Activated B cell treated with CpG ODN at 0.5 μM for 24 hours (primary cell): Measurements from ENCODE around the gene SPRED2. TPM values are rescaled to one million over a fixed set of nuclear protein-coding genes. Genes with fewer than 3 reads are reported as not detected.

Source experiments
- ATAC-seq: fragments of 200-7000 bp; cut with Tn5 transposase; one replicate; pipeline ENCODE4 v1.10.0; 2021; ENCODE audit warnings: low read depth, mild to moderate bottlenecking, moderate library complexity
- CTCF ChIA-PET: fragments of 350-600 bp; sonication (Branson Sonifier 250); formaldehyde crosslinking; loops from one replicate; lab custom pipeline; 2021; ENCODE audit warnings: antibody characterized with exemption; lab: Charles Lee
- POLR2A ChIA-PET: fragments of 350-600 bp; sonication (Branson Sonifier 250); formaldehyde crosslinking; loops from one replicate; lab custom pipeline; 2021; ENCODE audit warnings: antibody characterized with exemption; lab: Charles Lee
- DNase-seq: peaks from one replicate; pipeline ENCODE4 v3.0.0; 2022
- H3K27ac Mint-ChIP-seq: one replicate; pipeline ENCODE4 v1.8.0; 2020; ENCODE audit warnings: mixed read lengths
- H3K27me3 Mint-ChIP-seq: one replicate; pipeline ENCODE4 v1.8.0; 2021; ENCODE audit warnings: mixed read lengths
- H3K36me3 Mint-ChIP-seq: one replicate; pipeline ENCODE4 v1.8.0; 2021; ENCODE audit warnings: low read depth, mixed read lengths
- H3K4me1 Mint-ChIP-seq: one replicate; pipeline ENCODE4 v1.8.0; 2021; ENCODE audit warnings: mixed read lengths
- H3K4me3 Mint-ChIP-seq: one replicate; pipeline ENCODE4 v1.8.0; 2020; ENCODE audit warnings: mild to moderate bottlenecking, mixed read lengths
- H3K9me3 Mint-ChIP-seq: one replicate; pipeline ENCODE4 v1.8.0; 2020; ENCODE audit warnings: mixed read lengths
- intact Hi-C: fragments of 100-400 bp; cut with micrococcal nuclease; formaldehyde crosslinking; loops from one replicate; pipeline ENCODE4 v1.15.1; 2024
- total RNA-seq: library from RNA; stranded (reverse); gene quantifications from 2 replicates; pipeline ENCODE4 v1.2.3, GENCODE V29; 2022
- TF ChIP-seq, protein P1 (sequence below): fragments of 200-600 bp; IDR thresholded peaks from one replicate; pipeline ENCODE4 v1.8.0; 2022; ENCODE audit warnings: antibody characterized with exemption, mild to moderate bottlenecking

The SPRED2 gene
- total RNA-seq, 1 donor from 2014 or later = 2.5 TPM

DNA sequence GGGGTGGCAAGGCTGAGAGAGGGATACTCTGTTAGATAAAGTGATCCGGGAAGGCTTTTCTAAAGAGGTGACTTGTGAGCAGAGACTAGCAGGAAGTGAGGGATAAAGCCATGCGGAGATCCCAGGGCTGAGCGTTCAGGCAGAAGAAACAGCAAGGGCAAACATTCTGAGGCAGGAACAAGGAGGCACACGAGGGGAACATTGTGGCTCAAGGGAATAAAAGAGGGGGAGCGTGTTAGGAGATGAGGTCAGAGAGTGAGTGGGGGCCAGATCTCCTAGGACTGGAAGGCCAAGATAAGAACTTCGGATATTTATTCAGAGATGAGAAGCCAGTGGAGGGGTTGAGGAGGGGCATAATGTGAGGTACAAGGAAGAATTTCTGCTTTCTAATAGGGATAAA is 137.7 kb downstream of the SPRED2 start:
- Mint-ChIP-seq H3K9me3 (no peaks in the 10 kb centered on the region), H3K4me3 (no peak overlapping the region), H3K4me1 (peaks cover 5% of the 10 kb centered on the region), H3K27ac (no peak overlapping the region), H3K36me3 (no peaks in the 10 kb centered on the region), H3K27me3 (peaks cover 18% of the 10 kb centered on the region)
- TF ChIP-seq, protein P1, sequence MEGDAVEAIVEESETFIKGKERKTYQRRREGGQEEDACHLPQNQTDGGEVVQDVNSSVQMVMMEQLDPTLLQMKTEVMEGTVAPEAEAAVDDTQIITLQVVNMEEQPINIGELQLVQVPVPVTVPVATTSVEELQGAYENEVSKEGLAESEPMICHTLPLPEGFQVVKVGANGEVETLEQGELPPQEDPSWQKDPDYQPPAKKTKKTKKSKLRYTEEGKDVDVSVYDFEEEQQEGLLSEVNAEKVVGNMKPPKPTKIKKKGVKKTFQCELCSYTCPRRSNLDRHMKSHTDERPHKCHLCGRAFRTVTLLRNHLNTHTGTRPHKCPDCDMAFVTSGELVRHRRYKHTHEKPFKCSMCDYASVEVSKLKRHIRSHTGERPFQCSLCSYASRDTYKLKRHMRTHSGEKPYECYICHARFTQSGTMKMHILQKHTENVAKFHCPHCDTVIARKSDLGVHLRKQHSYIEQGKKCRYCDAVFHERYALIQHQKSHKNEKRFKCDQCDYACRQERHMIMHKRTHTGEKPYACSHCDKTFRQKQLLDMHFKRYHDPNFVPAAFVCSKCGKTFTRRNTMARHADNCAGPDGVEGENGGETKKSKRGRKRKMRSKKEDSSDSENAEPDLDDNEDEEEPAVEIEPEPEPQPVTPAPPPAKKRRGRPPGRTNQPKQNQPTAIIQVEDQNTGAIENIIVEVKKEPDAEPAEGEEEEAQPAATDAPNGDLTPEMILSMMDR = no peak
- intact Hi-C loops = no loop called here
- no peak for ATAC-seq
- DNase-seq = no peak
- POLR2A ChIA-PET = interaction anchor here (0.9 kb wide), 1 partner anchor 10 kb away, joined by 3 read pairs; no protein-coding TSS in a partner anchor
- CTCF ChIA-PET = no interaction called here

DNA sequence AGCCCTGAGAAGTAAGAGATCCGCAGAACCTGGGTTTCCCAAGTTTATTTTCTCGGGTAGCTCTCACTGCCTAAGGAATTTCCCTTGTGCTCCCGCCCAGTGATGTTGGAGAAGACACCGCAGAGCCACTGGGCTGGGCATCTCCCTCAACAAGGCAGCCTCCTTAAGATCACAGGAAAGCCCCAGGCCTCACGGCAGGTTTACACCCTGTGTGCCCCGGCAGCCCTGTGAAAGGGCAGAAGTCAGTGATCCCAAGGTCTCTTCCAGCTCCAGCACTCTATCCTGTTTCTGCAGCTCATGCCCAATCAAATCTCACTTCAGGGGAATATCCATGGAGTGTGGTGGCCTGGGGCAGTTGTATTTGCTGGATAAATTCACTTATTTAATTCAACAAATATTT is 138.3 kb downstream of the SPRED2 start:
- CTCF ChIA-PET = no interaction called here
- ATAC-seq (no peak), DNase-seq (no peak)
- TF ChIP-seq, protein P1 = no peak
- H3K4me3 Mint-ChIP-seq = no peak overlapping the region
- peaks cover under 1% of the 10 kb centered on the region for H3K4me1 Mint-ChIP-seq
- H3K27me3 Mint-ChIP-seq = peaks cover 18% of the 10 kb centered on the region
- H3K9me3 Mint-ChIP-seq = no peaks in the 10 kb centered on the region
- H3K27ac Mint-ChIP-seq = no peak overlapping the region
- POLR2A ChIA-PET = interaction anchor here (0.6 kb wide), 1 partner anchor 28 kb away, joined by 4 read pairs; no protein-coding TSS in a partner anchor
- no peaks in the 10 kb centered on the region for H3K36me3 Mint-ChIP-seq
- intact Hi-C loops = no loop called here

DNA sequence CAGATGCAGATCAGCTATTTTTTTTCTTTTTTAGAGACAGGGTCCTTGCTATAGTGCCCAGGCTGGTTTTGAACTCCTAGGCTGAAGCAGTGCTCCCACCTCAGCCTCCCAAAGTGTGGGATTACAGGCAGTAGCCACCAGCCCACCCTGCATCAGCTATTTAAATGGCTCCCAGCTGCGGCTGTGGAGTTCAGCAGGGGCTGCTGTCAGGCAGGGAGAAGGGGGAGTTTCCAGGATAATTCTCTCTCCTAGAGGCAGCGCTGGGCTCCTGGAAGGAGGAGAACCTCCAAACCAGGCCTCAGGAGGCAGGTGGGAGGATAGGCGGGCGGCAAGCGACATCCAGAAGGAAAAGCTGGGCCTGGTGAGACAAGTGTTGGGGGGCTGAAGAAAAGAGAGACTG is 139.0 kb downstream of the SPRED2 start:
- DNase-seq = no peak
- H3K4me3 Mint-ChIP-seq = no peak overlapping the region
- no peak overlapping the region for H3K27ac Mint-ChIP-seq
- TF ChIP-seq, protein P1 = no peak
- ATAC-seq = no peak
- H3K27me3 Mint-ChIP-seq = peaks cover 18% of the 10 kb centered on the region
- H3K36me3 Mint-ChIP-seq = no peaks in the 10 kb centered on the region
- no peaks in the 10 kb centered on the region for H3K9me3 Mint-ChIP-seq
- ChIA-PET POLR2A (interaction anchor here (0.6 kb wide), 1 partner anchor 192 kb away, joined by 11 read pairs; no protein-coding TSS in a partner anchor), CTCF (no interaction called here)
- no peaks in the 10 kb centered on the region for H3K4me1 Mint-ChIP-seq
- intact Hi-C loops = no loop called here

DNA sequence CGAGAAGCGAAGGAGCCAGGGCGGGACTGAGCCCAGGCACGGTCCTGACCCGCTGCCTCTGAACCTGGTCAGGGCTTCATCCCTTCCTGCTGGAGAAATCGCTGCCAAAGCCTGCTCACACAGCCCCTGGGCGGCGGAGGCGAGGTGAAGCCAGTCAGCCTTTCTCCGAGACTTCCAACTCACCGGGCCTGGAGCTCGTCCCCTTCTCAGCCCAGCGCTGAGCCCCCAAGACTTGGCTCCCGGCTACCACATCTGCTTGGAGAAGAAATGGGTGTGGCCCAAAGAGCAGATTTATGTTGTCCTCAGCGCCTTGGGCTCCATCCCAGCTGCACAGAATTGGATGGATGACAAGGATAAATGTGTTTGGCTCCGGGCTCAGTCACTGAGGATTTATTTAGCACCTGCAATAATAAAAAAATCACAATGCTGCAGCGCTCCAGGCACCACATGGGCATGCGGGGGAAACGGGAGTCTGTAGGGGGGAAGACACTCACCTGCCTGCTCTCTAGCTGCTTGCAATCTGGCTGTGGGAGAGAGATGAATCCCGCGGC is 139.9 kb downstream of the SPRED2 start:
- H3K27ac Mint-ChIP-seq = no peak overlapping the region
- intact Hi-C loops = no loop called here
- no peak overlapping the region for H3K4me3 Mint-ChIP-seq
- DNase-seq (no peak), ATAC-seq (no peak)
- H3K27me3 Mint-ChIP-seq = peaks cover 18% of the 10 kb centered on the region
- H3K4me1 Mint-ChIP-seq = no peaks in the 10 kb centered on the region
- TF ChIP-seq, protein P1 = no peak
- ChIA-PET CTCF (no interaction called here), POLR2A (no interaction called here)
- no peaks in the 10 kb centered on the region for H3K36me3 Mint-ChIP-seq
- H3K9me3 Mint-ChIP-seq = no peaks in the 10 kb centered on the region

DNA sequence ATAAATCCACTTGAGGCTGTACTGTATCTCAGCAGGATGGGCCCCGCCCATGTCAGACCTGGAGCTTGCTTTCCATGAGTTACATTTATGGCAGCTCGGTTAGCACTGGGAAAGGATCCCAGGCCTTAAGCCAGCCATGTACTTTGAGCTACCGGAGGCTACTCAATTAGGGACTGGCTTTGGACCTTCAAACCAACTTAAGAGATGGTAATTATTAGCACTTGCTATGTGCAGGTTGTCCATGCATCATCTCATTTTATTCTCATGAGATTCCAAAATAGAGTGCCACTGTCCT is 140.3 kb downstream of the SPRED2 start:
- intact Hi-C loops = no loop called here
- Mint-ChIP-seq H3K4me3 (no peak overlapping the region), H3K9me3 (no peaks in the 10 kb centered on the region), H3K4me1 (no peaks in the 10 kb centered on the region), H3K27ac (no peak overlapping the region), H3K36me3 (no peaks in the 10 kb centered on the region), H3K27me3 (peaks cover 18% of the 10 kb centered on the region)
- TF ChIP-seq, protein P1 = no peak
- ChIA-PET CTCF (no interaction called here), POLR2A (no interaction called here)
- ATAC-seq = no peak
- no peak for DNase-seq
